A549 (cell line): ENCODE results near the gene ULBP1. TPM values are rescaled to one million over a fixed set of nuclear protein-coding genes. Genes with fewer than 3 reads are reported as not detected.

Experiments
- ATAC-seq, 2 experiments: fragments of 200-7000 bp in 1 of 2; fragments of >200 bp in 1 of 2; cut with Nextera tagmentation in 1 of 2; cut with Tn5 transposase in 1 of 2; 3 replicates each; pipeline versions ENCODE4 v1.8.0 to v1.9.1; 2018 to 2020; ENCODE audit warnings: mild to moderate bottlenecking in 1 of 2, moderate library complexity in 1 of 2
- CTCF ChIA-PET: fragments of 300-600 bp; sonication (Branson Sonifier 250); formaldehyde crosslinking; extraction: SDS; loops from one replicate; lab custom pipeline; 2021; ENCODE audit warnings: antibody characterized with exemption, inconsistent platforms; lab: Yijun Ruan, JAX
- POLR2A ChIA-PET: fragments of 350-600 bp; formaldehyde crosslinking; extraction: SDS; loops from one replicate; lab custom pipeline; 2021; ENCODE audit warnings: antibody characterized with exemption, inconsistent platforms; lab: Yijun Ruan, JAX
- DNase-seq, 2 experiments: peaks; one replicate each; pipeline versions ENCODE4 v3.0.0 to v3.0.0-alpha.2; 2011 to 2016; ENCODE audit warnings: low read depth in 1 of 2, low spot score in 1 of 2
- FAIRE-seq: peaks from 2 replicates; lab custom pipeline; 2011; peaks lifted over from hg19 to GRCh38; lab: Jason Lieb, UNC
- H3K27ac ChIP-seq, 2 experiments: fragments of >200 bp; sonication (Bioruptor Twin); formaldehyde crosslinking; 3 replicates each; pipeline ENCODE4 v1.5.1; 2016 to 2017
- H3K4me1 ChIP-seq: fragments of >200 bp; sonication (Bioruptor Twin); formaldehyde crosslinking; 3 replicates; pipeline ENCODE4 v1.6.1; 2016
- H3K4me2 ChIP-seq: fragments of >200 bp; sonication (Bioruptor Twin); formaldehyde crosslinking; 3 replicates; pipeline ENCODE4 v1.6.1; 2016
- H3K4me3 ChIP-seq: fragments of >200 bp; sonication (Bioruptor Twin); formaldehyde crosslinking; 3 replicates; pipeline ENCODE4 v1.5.1; 2016
- H3K9me3 ChIP-seq: fragments of >200 bp; sonication (Bioruptor Twin); formaldehyde crosslinking; 3 replicates; pipeline ENCODE4 v1.6.1; 2016
- BHLHE40 ChIP-seq: IDR thresholded peaks from 2 replicates; pipeline ENCODE4 v1.6.1; 2012; ENCODE audit warnings: low read depth, low read length, inconsistent platforms
- CBX2 ChIP-seq: fragments of 200-600 bp; sonication (generic); IDR thresholded peaks from 2 replicates; pipeline ENCODE4 v1.6.1; 2016; ENCODE audit warnings: low read depth, mild to moderate bottlenecking, borderline replicate concordance
- CEBPB ChIP-seq, 2 experiments: fragments of >200 bp in 1 of 2; sonication (Bioruptor Twin) in 1 of 2; formaldehyde crosslinking in 1 of 2; IDR thresholded peaks; 2 replicates each; pipeline ENCODE4 v1.6.1; 2012 to 2016
- CHD4 ChIP-seq: fragments of 200-600 bp; sonication (generic); IDR thresholded peaks from 2 replicates; pipeline ENCODE4 v1.6.1; 2016; ENCODE audit warnings: antibody characterized with exemption, mild to moderate bottlenecking, borderline replicate concordance
- CTCF ChIP-seq: fragments of >200 bp; sonication (Bioruptor Twin); formaldehyde crosslinking; IDR thresholded peaks from 3 replicates; pipeline ENCODE4 v1.5.1; 2016
- EHF ChIP-seq: fragments of 250-450 bp; sonication (Bioruptor Pico); IDR thresholded peaks from 2 replicates; pipeline ENCODE4 v1.5.0; 2020; ENCODE audit warnings: mild to moderate bottlenecking
- EHMT2 ChIP-seq: fragments of 200-600 bp; sonication (generic); IDR thresholded peaks from 2 replicates; pipeline ENCODE4 v1.6.1; 2016; ENCODE audit warnings: antibody characterized with exemption, low read depth, mild to moderate bottlenecking, moderate library complexity
- EP300 ChIP-seq, 2 experiments: fragments of >200 bp; sonication (Bioruptor Twin); formaldehyde crosslinking; IDR thresholded peaks; 2 replicates in 1 of 2; 3 replicates in 1 of 2; pipeline ENCODE4 v1.6.1; 2016 to 2017
- FOSL2 ChIP-seq, 2 experiments: fragments of 450-650 bp in 1 of 2; fragments of >200 bp in 1 of 2; sonication (Bioruptor Twin) in 1 of 2; formaldehyde crosslinking; IDR thresholded peaks; 2 replicates each; pipeline versions ENCODE4 v1.5.0 to v1.6.1; 2016 to 2020; ENCODE audit warnings: mild to moderate bottlenecking in 1 of 2, moderate library complexity in 1 of 2
- FOXS1 ChIP-seq: fragments of 250-450 bp; sonication (Bioruptor Pico); IDR thresholded peaks from 2 replicates; pipeline ENCODE4 v1.5.0; 2020; ENCODE audit warnings: mild to moderate bottlenecking, moderate library complexity
- GATA3 ChIP-seq: IDR thresholded peaks from 2 replicates; pipeline ENCODE4 v1.6.1; 2012; ENCODE audit warnings: borderline replicate concordance
- HEYL ChIP-seq: fragments of 250-450 bp; sonication (Bioruptor Pico); IDR thresholded peaks from 2 replicates; pipeline ENCODE4 v1.8.0; 2021; ENCODE audit warnings: mild to moderate bottlenecking, moderate library complexity
- HMGXB4 ChIP-seq: fragments of 250-450 bp; sonication (Bioruptor Pico); IDR thresholded peaks from 2 replicates; pipeline ENCODE4 v1.5.0; 2021; ENCODE audit warnings: mild to moderate bottlenecking, moderate library complexity, borderline replicate concordance
- HOXA7 ChIP-seq: fragments of 250-450 bp; sonication (Bioruptor Pico); IDR thresholded peaks from 2 replicates; pipeline ENCODE4 v1.5.0; 2020; ENCODE audit warnings: mild to moderate bottlenecking, moderate library complexity
- JUN ChIP-seq, 2 experiments: fragments of >200 bp; sonication (Bioruptor Twin); formaldehyde crosslinking; IDR thresholded peaks; 2 replicates in 1 of 2; 3 replicates in 1 of 2; pipeline ENCODE4 v1.6.1; 2016 to 2017
- MAFK ChIP-seq: fragments of 450-650 bp; IDR thresholded peaks from 2 replicates; pipeline ENCODE4 v1.6.1; 2014; ENCODE audit not compliant: partially characterized antibody
- NFE2L2 ChIP-seq: fragments of 150-350 bp; conservative IDR thresholded peaks from 2 replicates; pipeline ENCODE4 v1.6.1; 2014; ENCODE audit warnings: low read length
- POLR2A ChIP-seq: IDR thresholded peaks from 2 replicates; pipeline ENCODE4 v1.6.1; 2012; ENCODE audit warnings: mild to moderate bottlenecking, low read length
- POLR2AphosphoS2 ChIP-seq: conservative IDR thresholded peaks from 2 replicates; pipeline ENCODE4 v1.6.1; 2012; ENCODE audit warnings: low read length, improper control_type of control experiment, inconsistent platforms
- RCOR1 ChIP-seq: fragments of 150-350 bp; IDR thresholded peaks from 2 replicates; pipeline ENCODE4 v1.6.1; 2014; ENCODE audit warnings: antibody characterized with exemption, low read length, low read depth
- RNF2 ChIP-seq: fragments of 200-600 bp; sonication (generic); IDR thresholded peaks from 2 replicates; pipeline ENCODE4 v1.6.1; 2016; ENCODE audit warnings: low read depth, mild to moderate bottlenecking, antibody characterized with exemption, moderate library complexity, borderline replicate concordance
- SREBF2 ChIP-seq: fragments of 450-650 bp; IDR thresholded peaks from 2 replicates; pipeline ENCODE4 v1.6.1; 2014; ENCODE audit warnings: mild to moderate bottlenecking, moderate library complexity
- TP53 ChIP-seq: fragments of 250-450 bp; sonication (Bioruptor Pico); IDR thresholded peaks from 2 replicates; pipeline ENCODE4 v1.5.0; 2021; ENCODE audit warnings: mild to moderate bottlenecking, moderate library complexity
- ZC3H11A ChIP-seq: fragments of 450-650 bp; IDR thresholded peaks from 2 replicates; pipeline ENCODE4 v1.6.1; 2014; ENCODE audit warnings: antibody characterized with exemption, mild to moderate bottlenecking
- ZFP36 ChIP-seq: fragments of 450-650 bp; IDR thresholded peaks from 2 replicates; pipeline ENCODE4 v1.6.1; 2014; ENCODE audit warnings: borderline replicate concordance; ENCODE audit not compliant: partially characterized antibody
- WGBS: methylation state at CpG from one replicate; pipeline ENCODE4 v1.1.6; 2017; ENCODE audit errors: missing lambda C conversion rate; 5-methylcytosine and 5-hydroxymethylcytosine counted together
- polyA minus RNA-seq: library from RNA; depleted of rRNA, polyadenylated mRNA; stranded (reverse); fragments of >200 nt; gene quantifications from 2 replicates; pipeline ENCODE4 v1.2.3, GENCODE V29; 2011; rRNA and poly(A)+ RNA removed
- polyA plus RNA-seq, 4 experiments: library from polyadenylated mRNA; depleted of rRNA in 3 of 4; stranded (reverse); fragments of >200 nt; fragmentation: RNase III in 1 of 4; extraction: RNeasy Plus Mini Kit Qiagen cat#74134 plus additional on column Dnase treatment in 1 of 4; gene quantifications; 2 replicates in 3 of 4; 3 replicates in 1 of 4; pipeline ENCODE4 v1.2.3, GENCODE V29; 2011 to 2017
- TF ChIP-seq, protein P1 (sequence below): IDR thresholded peaks from 2 replicates; pipeline ENCODE4 v1.6.1; 2012
- TF ChIP-seq, protein P2 (sequence below): IDR thresholded peaks from 2 replicates; pipeline ENCODE4 v1.6.1; 2012; ENCODE audit warnings: low read depth, borderline replicate concordance
- TF ChIP-seq, protein P3 (sequence below): fragments of 450-650 bp; IDR thresholded peaks from 2 replicates; pipeline ENCODE4 v1.6.1; 2014; ENCODE audit warnings: antibody characterized with exemption
- TF ChIP-seq, protein P4 (sequence below): fragments of 150-350 bp; IDR thresholded peaks from 2 replicates; pipeline ENCODE4 v1.6.1; 2014; ENCODE audit warnings: low read depth, mild to moderate bottlenecking, low read length
- TF ChIP-seq, protein P5 (sequence below): fragments of 250-450 bp; sonication (Bioruptor Pico); IDR thresholded peaks from 2 replicates; pipeline ENCODE4 v1.5.0; 2020; ENCODE audit warnings: low read depth, mild to moderate bottlenecking, moderate library complexity

The ULBP1 gene
- polyA plus RNA-seq (2011; rRNA removed) = 5.7 and 6.6 TPM in 2 replicates
- 0.67 and 0.70 TPM in 2 replicates for polyA plus RNA-seq (2012; cell fraction: cytosol; rRNA removed)
- 0.31 and 0.36 TPM in 2 replicates for polyA plus RNA-seq (2012; cell fraction: nucleus; rRNA removed)
- polyA plus RNA-seq (2017; fragmentation: RNase III; extraction: RNeasy Plus Mini Kit Qiagen cat#74134 plus additional on column Dnase treatment) = 0.89 to 1.2 TPM (median 1.1 TPM) in 3 replicates
- polyA minus RNA-seq = 1.4 TPM in 2 replicates

GRCh38 chr6:149963462-149964307, at the start of gene ULBP1:
Gene ULBP1, plus strand, starts transcription at chr6:149963943. Its CDS starts 107 bp downstream, at chr6:149964050.
- ChIA-PET POLR2A (interaction anchor here (1.1 kb wide), 1 partner anchor 41 kb away, joined by 4 read pairs; no protein-coding TSS in a partner anchor), CTCF (interaction anchor here (0.6 kb wide), 1 partner anchor 951 kb away, joined by 3 read pairs; no protein-coding TSS in a partner anchor)
- ATAC-seq = peak; percentile 86 to 87
- WGBS = 31% methylated on average over 41 of the region's 69 CpGs
- H3K4me2 ChIP-seq = peak within 1 kb of the TSS; percentile 93
- FAIRE-seq = no peak
- H3K4me1 ChIP-seq = peaks cover 8% of the 10 kb centered on the region
- DNase-seq = peak; percentile 73 to 88
- H3K9me3 ChIP-seq = no peaks in the 10 kb centered on the region
- H3K4me3 ChIP-seq = peak within 1 kb of the TSS; percentile 47
- H3K27ac ChIP-seq = peak within 1 kb of the TSS; percentile 78 to 91
- no peak for TF ChIP-seq FOXS1 (CRISPR knock-in tag)
- no peak for TF ChIP-seq CBX2
- no peak; the same call in 1 of the 2 replicates for TF ChIP-seq POLR2A
- TF ChIP-seq CTCF = no peak
- TF ChIP-seq FOSL2 (IDR thresholded peaks at IDR 0.05) = no peak
- TF ChIP-seq FOSL2 (CRISPR knock-in tag; IDR thresholded peaks at IDR 0.05) = no peak
- no peak for TF ChIP-seq RCOR1
- TF ChIP-seq NFE2L2 = no peak
- TF ChIP-seq EHMT2 = no peak
- TF ChIP-seq SREBF2 = no peak
- no peak for TF ChIP-seq RNF2
- no peak for TF ChIP-seq GATA3
- TF ChIP-seq JUN (IDR thresholded peaks at IDR 0.05) = peak in 1 of 2 experiments; percentile 80; a peak in 3 of 5 replicates
- TF ChIP-seq CHD4 = no peak
- TF ChIP-seq EHF (CRISPR knock-in tag) = no peak
- TF ChIP-seq MAFK = no peak
- no peak for TF ChIP-seq ZC3H11A
- TF ChIP-seq, protein P1, sequence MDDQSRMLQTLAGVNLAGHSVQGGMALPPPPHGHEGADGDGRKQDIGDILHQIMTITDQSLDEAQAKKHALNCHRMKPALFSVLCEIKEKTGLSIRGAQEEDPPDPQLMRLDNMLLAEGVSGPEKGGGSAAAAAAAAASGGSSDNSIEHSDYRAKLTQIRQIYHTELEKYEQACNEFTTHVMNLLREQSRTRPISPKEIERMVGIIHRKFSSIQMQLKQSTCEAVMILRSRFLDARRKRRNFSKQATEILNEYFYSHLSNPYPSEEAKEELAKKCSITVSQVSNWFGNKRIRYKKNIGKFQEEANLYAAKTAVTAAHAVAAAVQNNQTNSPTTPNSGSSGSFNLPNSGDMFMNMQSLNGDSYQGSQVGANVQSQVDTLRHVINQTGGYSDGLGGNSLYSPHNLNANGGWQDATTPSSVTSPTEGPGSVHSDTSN = peak; percentile 59; the same call in 1 of the 2 replicates
- TF ChIP-seq, protein P2, sequence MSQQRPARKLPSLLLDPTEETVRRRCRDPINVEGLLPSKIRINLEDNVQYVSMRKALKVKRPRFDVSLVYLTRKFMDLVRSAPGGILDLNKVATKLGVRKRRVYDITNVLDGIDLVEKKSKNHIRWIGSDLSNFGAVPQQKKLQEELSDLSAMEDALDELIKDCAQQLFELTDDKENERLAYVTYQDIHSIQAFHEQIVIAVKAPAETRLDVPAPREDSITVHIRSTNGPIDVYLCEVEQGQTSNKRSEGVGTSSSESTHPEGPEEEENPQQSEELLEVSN = peak; percentile 82
- no peak for TF ChIP-seq ZFP36
- TF ChIP-seq HOXA7 (CRISPR knock-in tag) = no peak
- no peak for TF ChIP-seq TP53 (CRISPR knock-in tag)
- TF ChIP-seq EP300 (IDR thresholded peaks at IDR 0.05) = no peak
- TF ChIP-seq, protein P3, sequence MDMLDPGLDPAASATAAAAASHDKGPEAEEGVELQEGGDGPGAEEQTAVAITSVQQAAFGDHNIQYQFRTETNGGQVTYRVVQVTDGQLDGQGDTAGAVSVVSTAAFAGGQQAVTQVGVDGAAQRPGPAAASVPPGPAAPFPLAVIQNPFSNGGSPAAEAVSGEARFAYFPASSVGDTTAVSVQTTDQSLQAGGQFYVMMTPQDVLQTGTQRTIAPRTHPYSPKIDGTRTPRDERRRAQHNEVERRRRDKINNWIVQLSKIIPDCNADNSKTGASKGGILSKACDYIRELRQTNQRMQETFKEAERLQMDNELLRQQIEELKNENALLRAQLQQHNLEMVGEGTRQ = no peak
- TF ChIP-seq HEYL (CRISPR knock-in tag) = no peak
- TF ChIP-seq, protein P4, sequence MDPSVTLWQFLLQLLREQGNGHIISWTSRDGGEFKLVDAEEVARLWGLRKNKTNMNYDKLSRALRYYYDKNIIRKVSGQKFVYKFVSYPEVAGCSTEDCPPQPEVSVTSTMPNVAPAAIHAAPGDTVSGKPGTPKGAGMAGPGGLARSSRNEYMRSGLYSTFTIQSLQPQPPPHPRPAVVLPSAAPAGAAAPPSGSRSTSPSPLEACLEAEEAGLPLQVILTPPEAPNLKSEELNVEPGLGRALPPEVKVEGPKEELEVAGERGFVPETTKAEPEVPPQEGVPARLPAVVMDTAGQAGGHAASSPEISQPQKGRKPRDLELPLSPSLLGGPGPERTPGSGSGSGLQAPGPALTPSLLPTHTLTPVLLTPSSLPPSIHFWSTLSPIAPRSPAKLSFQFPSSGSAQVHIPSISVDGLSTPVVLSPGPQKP = no peak
- peak; percentile 63 to 81; a peak in 3 of 4 replicates for TF ChIP-seq CEBPB (IDR thresholded peaks at IDR 0.05)
- TF ChIP-seq POLR2AphosphoS2 = no peak
- TF ChIP-seq, protein P5, sequence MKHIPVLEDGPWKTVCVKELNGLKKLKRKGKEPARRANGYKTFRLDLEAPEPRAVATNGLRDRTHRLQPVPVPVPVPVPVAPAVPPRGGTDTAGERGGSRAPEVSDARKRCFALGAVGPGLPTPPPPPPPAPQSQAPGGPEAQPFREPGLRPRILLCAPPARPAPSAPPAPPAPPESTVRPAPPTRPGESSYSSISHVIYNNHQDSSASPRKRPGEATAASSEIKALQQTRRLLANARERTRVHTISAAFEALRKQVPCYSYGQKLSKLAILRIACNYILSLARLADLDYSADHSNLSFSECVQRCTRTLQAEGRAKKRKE (CRISPR knock-in tag) = no peak
- TF ChIP-seq BHLHE40 = no peak
- no peak for TF ChIP-seq HMGXB4
